ENCODE data around the gene TEK.
"Not testable (repeated sequence)": the region's sequence is repeated elsewhere in the genome, so short reads cannot be mapped to it uniquely, and the experiment has no call there.

TEK gene

GRCh38 chr9:27182421-27182820 is 73.4 kb downstream of the TEK start:
- DNase-seq, result no peak

- no peak for DNase-seq
Measured at GRCh38 chr9:27183131-27183530, 74.1 kb downstream of the TEK start.

GRCh38 chr9:27183701-27184100 is 74.7 kb downstream of the TEK start:
- DNase-seq, result no peak

- DNase-seq, result no peak
Measured at GRCh38 chr9:27184556-27185351, 75.7 kb downstream of the TEK start.

GRCh38 chr9:27188426-27188825 is 79.4 kb downstream of the TEK start:
- no peak for DNase-seq

- DNase-seq, result no peak
Measured at GRCh38 chr9:27189426-27189825, 80.4 kb downstream of the TEK start.

- no peak for DNase-seq
Measured at GRCh38 chr9:27192291-27192960, 83.4 kb downstream of the TEK start.

GRCh38 chr9:27193886-27194285 is 84.9 kb downstream of the TEK start:
- DNase-seq, result no peak

- no peak for DNase-seq
Measured at GRCh38 chr9:27194401-27195091, 85.5 kb downstream of the TEK start.

- DNase-seq, result no peak
Measured at GRCh38 chr9:27195191-27195590, 86.2 kb downstream of the TEK start.

GRCh38 chr9:27196383-27196782 is 87.4 kb downstream of the TEK start:
- DNase-seq, result no peak

GRCh38 chr9:27198190-27198589 is 89.2 kb downstream of the TEK start:
- DNase-seq, result no peak

- DNase-seq, result no peak
Measured at GRCh38 chr9:27202056-27202455, 93.0 kb downstream of the TEK start.

GRCh38 chr9:27203783-27204182 is 94.8 kb downstream of the TEK start:
- DNase-seq, result no peak

GRCh38 chr9:27204578-27204977 is 95.6 kb downstream of the TEK start:
- DNase-seq, result no peak

- no peak for DNase-seq
Measured at GRCh38 chr9:27205198-27205597, 96.2 kb downstream of the TEK start.

GRCh38 chr9:27206041-27206440 is 97.0 kb downstream of the TEK start:
- DNase-seq, result no peak

- no peak for DNase-seq
Measured at GRCh38 chr9:27209034-27209433, 100.0 kb downstream of the TEK start.

GRCh38 chr9:27210588-27210987 is 101.6 kb downstream of the TEK start:
- no peak for DNase-seq

- DNase-seq, result no peak
Measured at GRCh38 chr9:27212191-27212590, 103.2 kb downstream of the TEK start.

GRCh38 chr9:27212621-27213020 is 103.6 kb downstream of the TEK start:
- DNase-seq, result no peak

- DNase-seq, result no peak
Measured at GRCh38 chr9:27227192-27227591, 118.2 kb downstream of the TEK start.

GRCh38 chr9:27239648-27240047 is 130.6 kb downstream of the TEK start:
- DNase-seq, result not testable (repeated sequence)

GRCh38 chr9:27247756-27248155 is 138.7 kb downstream of the TEK start:
- DNase-seq, result no peak

Measured in CD4-positive, alpha-beta T cell treated with Interleukin-12 subunit alpha and Interleukin-12 subunit beta, for 1 hour (primary cell).